OCI-LY7 (cell line): Measurements from ENCODE around the gene EPB41L1. TPM values are rescaled to one million over a fixed set of nuclear protein-coding genes. Genes with fewer than 3 reads are reported as not detected.

Source experiments
- BruUV-seq: library from RNA; stranded (reverse); fragments of 400-500 nt; replicated peaks from 2 replicates; lab custom pipeline; 2021; lab: Mats Ljungman, UMichigan
- CTCF ChIA-PET: fragments of 300-600 bp; sonication (Branson Sonifier 250); formaldehyde crosslinking; loops from one replicate; lab custom pipeline; 2022; ENCODE audit warnings: antibody characterized with exemption; ENCODE audit not compliant: unreplicated experiment; lab: Charles Lee
- POLR2A ChIA-PET: fragments of 300-600 bp; sonication (Branson Sonifier 250); formaldehyde crosslinking; loops from one replicate; lab custom pipeline; 2022; ENCODE audit warnings: antibody characterized with exemption; lab: Charles Lee
- DNase-seq: peaks from one replicate; pipeline ENCODE4 v3.0.0-alpha.2; 2015; ENCODE audit warnings: low spot score
- H2AFZ ChIP-seq: fragments of 200-600 bp; sonication (generic), shearing (Covaris generic); 2 replicates; pipeline ENCODE4 v1.6.1; 2014; ENCODE audit warnings: mild to moderate bottlenecking, antibody characterized with exemption, low read length, moderate library complexity
- H3K27ac ChIP-seq: fragments of 200-600 bp; sonication (generic); 2 replicates; pipeline ENCODE4 v1.5.1; 2014; ENCODE audit warnings: mixed run types, low read depth, mild to moderate bottlenecking, moderate library complexity, low read length, inconsistent platforms; ENCODE audit not compliant: poor library complexity, severe bottlenecking
- H3K36me3 ChIP-seq: fragments of 200-600 bp; sonication (generic); 2 replicates; pipeline ENCODE4 v1.6.1; 2014; ENCODE audit warnings: mild to moderate bottlenecking, antibody characterized with exemption, low read length, moderate library complexity, mixed read lengths; ENCODE audit not compliant: insufficient read depth
- H3K4me1 ChIP-seq: fragments of 200-600 bp; sonication (generic); 2 replicates; pipeline ENCODE4 v1.5.1; 2014; ENCODE audit warnings: mild to moderate bottlenecking, low read length; ENCODE audit not compliant: insufficient read depth, poor library complexity, severe bottlenecking
- H3K4me2 ChIP-seq: fragments of 200-600 bp; sonication (generic); 2 replicates; pipeline ENCODE4 v1.6.1; 2014; ENCODE audit warnings: mild to moderate bottlenecking, low read length
- H3K4me3 ChIP-seq: fragments of 200-600 bp; sonication (generic); 2 replicates; pipeline ENCODE4 v1.5.1; 2014; ENCODE audit warnings: mild to moderate bottlenecking, low read depth, low read length; ENCODE audit not compliant: poor library complexity, severe bottlenecking
- H3K79me2 ChIP-seq: fragments of 200-600 bp; sonication (generic); 2 replicates; pipeline ENCODE4 v1.6.1; 2016; ENCODE audit warnings: low read depth, mild to moderate bottlenecking, low read length, moderate library complexity, mixed read lengths; ENCODE audit not compliant: insufficient read depth
- H3K9me2 ChIP-seq: fragments of 200-600 bp; sonication (generic); 2 replicates; pipeline ENCODE4 v1.6.1; 2016; ENCODE audit warnings: mild to moderate bottlenecking, low read length, mixed read lengths; ENCODE audit not compliant: insufficient read depth
- H3K9me3 ChIP-seq: fragments of 200-600 bp; sonication (generic); 2 replicates; pipeline ENCODE4 v1.6.1; 2014; ENCODE audit warnings: mild to moderate bottlenecking, mixed run types, low read length, mixed read lengths
- H4K20me1 ChIP-seq: fragments of 200-600 bp; sonication (generic); 2 replicates; pipeline ENCODE4 v1.6.1; 2014; ENCODE audit warnings: mild to moderate bottlenecking, antibody characterized with exemption, low read length, moderate library complexity, mixed read lengths; ENCODE audit not compliant: insufficient read depth
- CTCF ChIP-seq: fragments of 200-600 bp; sonication (generic); conservative IDR thresholded peaks from 2 replicates; pipeline ENCODE4 v1.5.1; 2014; ENCODE audit warnings: mild to moderate bottlenecking, antibody characterized with exemption, low read length, moderate library complexity, mixed read lengths
- EZH2phosphoT487 ChIP-seq: fragments of 200-600 bp; sonication (generic); IDR thresholded peaks from 2 replicates; pipeline ENCODE4 v1.6.1; 2018; ENCODE audit warnings: low read depth, borderline replicate concordance, mild to moderate bottlenecking, mixed run types, antibody characterized with exemption, low read length, moderate library complexity, mixed read lengths
- intact Hi-C: fragments of 100-400 bp; cut with micrococcal nuclease; formaldehyde crosslinking; loops from one replicate; pipeline ENCODE4 v1.10.0; 2022; ENCODE audit not compliant: unreplicated experiment
- total RNA-seq, 2 experiments: library from RNA; depleted of rRNA in 1 of 2; stranded (reverse); fragments of >200 nt in 1 of 2; shearing (Covaris generic) in 1 of 2; gene quantifications; 2 replicates each; pipeline ENCODE4 v1.2.3, GENCODE V29; 2014 to 2022

Gene EPB41L1
- total RNA-seq, 2 experiments from 2014 or later: 0.54 to 1.6 TPM

GRCh38 chr20:36254076-36254475 lies 99.5 kb downstream of the EPB41L1 start:
- Histone ChIP-seq H3K4me3 (no peak overlapping the region), H3K79me2 (peaks cover 7% of the 10 kb centered on the region; the same call in 1 of the 2 replicates), H3K27ac (no peak overlapping the region), H4K20me1 (0 out of 2 replicates have a peak, but pooled peaks cover 6% of the 10 kb centered on the region), H3K9me2 (no peaks in the 10 kb centered on the region), H3K9me3 (no peaks in the 10 kb centered on the region), H3K36me3 (peaks cover 76% of the 10 kb centered on the region), H2AFZ (no peak overlapping the region), H3K4me2 (no peak overlapping the region), H3K4me1 (no peaks in the 10 kb centered on the region)
- intact Hi-C loops: no loop called here
- no TSS peak for BruUV-seq
- DNase-seq: no peak
- ChIA-PET CTCF (no interaction called here), POLR2A (no interaction called here)
- no peak for TF ChIP-seq CTCF
- TF ChIP-seq EZH2phosphoT487: no peak

DNA sequence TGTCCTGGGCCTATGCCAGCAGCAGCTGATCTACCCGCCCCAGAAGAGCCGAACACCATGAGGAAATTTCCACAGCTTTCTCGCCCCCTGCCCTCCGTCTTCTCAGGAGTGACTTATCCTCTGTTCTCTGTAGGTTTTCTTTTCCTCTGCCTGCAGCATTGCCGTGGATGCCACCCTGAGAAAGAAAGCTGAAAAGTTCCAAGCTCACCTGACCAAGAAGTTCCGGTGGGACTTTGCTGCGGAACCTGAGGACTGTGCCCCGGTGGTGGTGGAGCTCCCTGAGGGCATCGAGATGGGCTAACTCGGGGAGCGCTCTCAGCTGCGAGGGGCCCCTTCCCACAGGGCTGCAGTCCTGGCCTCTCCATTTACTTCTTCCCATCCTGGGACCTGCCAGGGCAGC lies 100.9 kb downstream of the EPB41L1 start:
- no TSS peak for BruUV-seq
- H3K9me3 ChIP-seq: no peaks in the 10 kb centered on the region
- H3K79me2 ChIP-seq: no peaks in the 10 kb centered on the region
- H2AFZ ChIP-seq: no peak overlapping the region
- no peaks in the 10 kb centered on the region for H3K9me2 ChIP-seq
- no peak for DNase-seq
- H3K4me2 ChIP-seq: no peak overlapping the region
- peaks cover 63% of the 10 kb centered on the region for H3K36me3 ChIP-seq
- POLR2A ChIA-PET: interaction anchor here (0.7 kb wide), 1 partner anchor 750 kb away, joined by 3 read pairs; no protein-coding TSS in a partner anchor
- CTCF ChIA-PET: no interaction called here
- no peaks in the 10 kb centered on the region for H3K4me1 ChIP-seq
- no peak overlapping the region for H3K27ac ChIP-seq
- H4K20me1 ChIP-seq: no peaks in the 10 kb centered on the region
- TF ChIP-seq CTCF (no peak), EZH2phosphoT487 (no peak)
- no peak overlapping the region for H3K4me3 ChIP-seq
- intact Hi-C loops: no loop called here

GRCh38 chr20:36259177-36260061 lies 104.9 kb downstream of the EPB41L1 start:
- TF ChIP-seq EZH2phosphoT487: no peak
- TF ChIP-seq CTCF: no peak
- ChIA-PET CTCF (no interaction called here), POLR2A (no interaction called here)
- Histone ChIP-seq H3K9me3 (no peaks in the 10 kb centered on the region), H3K4me1 (no peaks in the 10 kb centered on the region), H4K20me1 (no peaks in the 10 kb centered on the region), H2AFZ (no peak overlapping the region), H3K4me2 (no peak overlapping the region), H3K36me3 (peaks cover 29% of the 10 kb centered on the region), H3K9me2 (no peaks in the 10 kb centered on the region), H3K27ac (no peak overlapping the region), H3K4me3 (no peak overlapping the region), H3K79me2 (no peaks in the 10 kb centered on the region)
- intact Hi-C loops: no loop called here
- no peak for DNase-seq
- BruUV-seq: no TSS peak
